HG03460 (cell line): ENCODE measurements around the gene PNPLA3.

ENCODE experiments used
- ATAC-seq: cut with Tn5 transposase; IDR thresholded peaks from one replicate; pipeline ENCODE4 v1.9.1; 2021; ENCODE audit not compliant: unreplicated experiment

PNPLA3 gene

GRCh38 chr22:43923631-43924464 lies at the start of gene PNPLA3:
Gene PNPLA3 (plus strand): TSS chr22:43923805. CDS start chr22:43923912, 107 bp downstream.
- ATAC-seq = no peak

GRCh38 chr22:43876866-43877509 lies 46.6 kb upstream of the PNPLA3 start:
- no peak for ATAC-seq

- no peak for ATAC-seq
Observed at GRCh38 chr22:43878079-43878795, 45.4 kb upstream of the PNPLA3 start.

- ATAC-seq = no peak
Observed at GRCh38 chr22:43878831-43879550, 44.6 kb upstream of the PNPLA3 start.

- no peak for ATAC-seq
Observed at GRCh38 chr22:43879901-43880540, 43.6 kb upstream of the PNPLA3 start.

- ATAC-seq = no peak
Observed at GRCh38 chr22:43880541-43880991, 43.0 kb upstream of the PNPLA3 start.

GRCh38 chr22:43881091-43882061 lies 42.2 kb upstream of the PNPLA3 start:
- no peak for ATAC-seq

- ATAC-seq = no peak
Observed at GRCh38 chr22:43882122-43882767, 41.4 kb upstream of the PNPLA3 start.

- ATAC-seq = no peak
Observed at GRCh38 chr22:43883012-43883661, 40.5 kb upstream of the PNPLA3 start.

- ATAC-seq = no peak
Observed at GRCh38 chr22:43883719-43884415, 39.7 kb upstream of the PNPLA3 start.

GRCh38 chr22:43884600-43885318 lies 38.8 kb upstream of the PNPLA3 start:
- peak; percentile 61 for ATAC-seq

GRCh38 chr22:43885319-43885671 lies 38.3 kb upstream of the PNPLA3 start:
- no peak for ATAC-seq

GRCh38 chr22:43885786-43886185 lies 37.8 kb upstream of the PNPLA3 start:
- no peak for ATAC-seq

GRCh38 chr22:43886231-43886630 lies 37.4 kb upstream of the PNPLA3 start:
- no peak for ATAC-seq

- ATAC-seq = no peak
Observed at GRCh38 chr22:43887391-43887790, 36.2 kb upstream of the PNPLA3 start.

- no peak for ATAC-seq
Observed at GRCh38 chr22:43888740-43889139, 34.9 kb upstream of the PNPLA3 start.

GRCh38 chr22:43889201-43889859 lies 34.3 kb upstream of the PNPLA3 start:
- ATAC-seq = no peak
